ENCODE measurements around the gene SHB.

SHB gene

DNA sequence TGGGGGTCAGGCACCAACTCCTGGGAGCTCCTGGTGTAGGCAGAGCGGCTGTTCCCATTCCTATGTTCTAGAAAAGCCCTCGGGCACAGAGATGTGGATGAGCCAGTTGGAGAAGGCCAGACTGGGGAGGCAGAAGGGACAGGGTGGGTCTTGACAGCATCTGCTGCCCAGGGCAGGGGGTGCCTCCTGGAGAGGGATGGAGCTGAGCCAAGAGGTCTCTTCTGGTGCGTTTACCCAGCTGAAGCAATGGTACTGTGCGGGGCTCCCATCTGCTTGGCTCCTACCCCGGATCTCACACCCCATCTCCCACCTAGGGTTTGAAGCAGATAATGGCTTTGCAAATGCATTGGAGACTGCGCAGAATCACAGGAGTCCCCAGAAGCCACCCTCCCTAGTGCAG is 41.3 kb downstream of the SHB start:
- H3K4me3 Mint-ChIP-seq = no peak overlapping the region
- no peaks in the 10 kb centered on the region for H3K9me3 Mint-ChIP-seq
- H3K4me1 Mint-ChIP-seq = no peaks in the 10 kb centered on the region
- H3K27me3 Mint-ChIP-seq = no peaks in the 10 kb centered on the region
- no peak overlapping the region for H3K27ac Mint-ChIP-seq
- no peaks in the 10 kb centered on the region for H3K36me3 Mint-ChIP-seq

DNA sequence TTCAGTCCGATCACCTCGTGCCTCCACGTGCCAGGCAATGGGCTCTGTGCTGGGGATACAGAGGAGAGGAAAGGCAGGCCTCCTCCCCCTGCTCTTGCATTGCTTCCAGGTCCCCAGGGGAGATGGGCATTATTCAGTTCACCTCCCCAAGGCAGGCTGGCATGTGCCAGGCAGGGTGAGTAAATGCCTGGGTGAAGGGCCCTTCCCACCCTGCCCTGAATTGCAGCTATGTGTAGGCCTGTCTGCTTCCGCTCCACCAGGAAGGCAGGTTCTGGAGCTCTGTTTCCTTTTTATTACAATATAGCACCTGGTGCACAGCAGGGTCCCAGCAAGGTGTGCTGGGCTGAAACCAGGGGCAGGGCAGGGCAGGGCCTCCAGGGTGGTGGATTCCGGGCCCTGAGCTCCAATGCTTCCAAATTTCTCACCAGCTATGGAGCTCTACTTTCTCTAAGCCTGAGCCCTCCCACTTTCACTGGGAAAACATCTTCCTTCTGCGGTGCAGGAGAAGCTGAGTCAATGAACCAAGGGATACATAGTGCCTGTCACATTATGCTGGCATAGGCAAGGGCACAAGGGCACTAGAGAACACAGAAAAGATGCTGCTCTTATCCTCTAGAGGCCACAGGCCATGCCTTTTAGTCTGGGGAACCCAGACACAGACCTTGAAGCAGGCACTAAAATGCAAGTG is 42.0 kb downstream of the SHB start:
- Mint-ChIP-seq H3K4me1 (no peaks in the 10 kb centered on the region), H3K27ac (no peak overlapping the region), H3K27me3 (no peaks in the 10 kb centered on the region), H3K36me3 (no peaks in the 10 kb centered on the region), H3K9me3 (no peaks in the 10 kb centered on the region), H3K4me3 (no peak overlapping the region)

DNA sequence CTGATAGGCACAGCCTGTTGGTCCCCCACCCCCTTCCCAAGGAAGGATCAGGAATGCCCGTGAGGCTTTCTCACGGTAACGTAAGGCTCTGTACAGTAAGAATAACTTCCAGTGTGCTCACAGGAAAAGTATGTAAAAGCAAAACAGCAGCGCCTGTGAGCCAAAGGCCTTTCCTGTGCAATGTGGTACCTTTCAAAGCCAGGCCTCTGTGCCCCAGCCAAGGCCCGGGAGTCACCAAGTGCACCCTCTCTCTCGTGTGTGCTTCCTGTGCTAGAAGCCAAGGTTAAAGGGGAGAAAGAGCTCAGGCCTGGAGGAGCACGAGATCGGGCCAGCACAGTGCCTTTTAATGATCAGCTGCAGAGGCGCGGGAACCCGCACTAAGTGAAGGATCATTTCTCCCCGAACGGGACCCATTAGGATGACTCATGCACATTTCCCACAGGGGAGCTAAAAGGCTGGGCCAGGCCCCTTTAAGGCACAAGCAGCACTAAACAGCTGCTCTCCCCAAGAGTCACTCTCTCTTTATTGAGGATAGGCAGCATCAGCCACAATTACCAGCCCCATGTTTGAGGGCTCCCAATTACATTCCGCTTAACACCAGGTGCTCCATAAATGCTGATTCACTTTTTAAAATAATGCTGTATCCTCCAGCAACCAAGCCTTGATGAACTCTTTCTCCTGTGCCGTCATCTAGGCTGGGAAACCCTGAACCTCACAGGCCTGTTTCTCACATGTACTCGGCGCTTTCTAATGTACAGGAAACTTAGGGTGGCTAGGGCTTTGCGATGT is 42.8 kb downstream of the SHB start:
- no peaks in the 10 kb centered on the region for H3K27me3 Mint-ChIP-seq
- no peak overlapping the region for H3K27ac Mint-ChIP-seq
- H3K4me1 Mint-ChIP-seq = no peaks in the 10 kb centered on the region
- no peaks in the 10 kb centered on the region for H3K36me3 Mint-ChIP-seq
- no peaks in the 10 kb centered on the region for H3K9me3 Mint-ChIP-seq
- no peak overlapping the region for H3K4me3 Mint-ChIP-seq

DNA sequence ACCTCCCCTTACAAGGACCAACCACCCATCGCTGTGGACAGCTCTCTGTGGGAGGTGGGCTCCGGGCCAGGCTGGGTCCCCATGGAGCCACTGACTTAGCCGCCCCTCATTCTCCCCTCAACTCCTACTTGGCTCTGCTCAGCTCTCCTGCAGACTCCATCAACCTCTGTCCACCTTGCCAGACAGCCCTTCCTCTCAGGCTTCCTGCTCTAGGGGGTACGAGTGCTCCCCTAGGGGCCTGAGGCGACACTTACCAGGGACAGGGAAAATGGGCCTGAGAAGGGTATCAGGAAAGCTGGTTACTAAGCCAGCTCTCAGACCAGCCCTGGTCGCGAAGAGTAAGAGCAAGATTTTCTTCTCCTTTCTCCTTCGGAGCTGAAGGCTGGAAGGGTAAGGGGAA is 43.9 kb downstream of the SHB start:
- Mint-ChIP-seq H3K27ac (no peak overlapping the region), H3K27me3 (no peaks in the 10 kb centered on the region), H3K4me3 (no peak overlapping the region), H3K9me3 (no peaks in the 10 kb centered on the region), H3K36me3 (no peaks in the 10 kb centered on the region), H3K4me1 (no peaks in the 10 kb centered on the region)

DNA sequence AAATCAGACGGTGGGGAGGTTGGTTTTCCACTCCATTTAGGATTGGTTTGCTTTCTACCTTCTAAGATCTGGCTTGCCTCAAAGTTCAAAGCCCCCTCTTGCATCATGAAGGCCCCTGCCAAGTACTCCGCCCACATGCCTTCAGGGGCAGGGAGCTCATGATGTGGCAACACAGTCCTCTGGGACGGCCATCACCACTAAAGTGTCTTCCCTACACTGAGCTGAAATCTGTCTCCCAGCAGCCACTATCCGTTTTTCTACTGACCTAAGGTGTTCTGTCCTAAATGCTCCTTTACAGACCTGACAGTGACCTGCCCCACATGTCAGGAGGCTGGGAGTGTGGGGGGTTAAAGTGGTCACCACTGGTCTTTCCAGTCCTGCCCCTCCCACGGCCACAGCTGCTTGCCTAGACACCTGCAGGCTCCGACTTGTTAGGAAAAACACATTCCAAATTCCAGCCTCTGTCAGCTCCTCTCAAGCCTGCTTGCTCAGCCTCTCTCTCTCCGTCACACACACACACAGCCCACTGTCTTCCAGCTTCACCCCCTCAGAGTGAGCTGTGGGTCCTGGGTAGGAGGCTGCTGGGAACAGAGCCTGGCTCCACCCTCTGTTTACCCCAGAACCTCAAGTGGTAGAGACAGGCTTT is 44.9 kb downstream of the SHB start:
- no peak overlapping the region for H3K4me3 Mint-ChIP-seq
- H3K9me3 Mint-ChIP-seq = no peaks in the 10 kb centered on the region
- no peak overlapping the region for H3K27ac Mint-ChIP-seq
- no peaks in the 10 kb centered on the region for H3K36me3 Mint-ChIP-seq
- H3K27me3 Mint-ChIP-seq = no peaks in the 10 kb centered on the region
- H3K4me1 Mint-ChIP-seq = no peaks in the 10 kb centered on the region

DNA sequence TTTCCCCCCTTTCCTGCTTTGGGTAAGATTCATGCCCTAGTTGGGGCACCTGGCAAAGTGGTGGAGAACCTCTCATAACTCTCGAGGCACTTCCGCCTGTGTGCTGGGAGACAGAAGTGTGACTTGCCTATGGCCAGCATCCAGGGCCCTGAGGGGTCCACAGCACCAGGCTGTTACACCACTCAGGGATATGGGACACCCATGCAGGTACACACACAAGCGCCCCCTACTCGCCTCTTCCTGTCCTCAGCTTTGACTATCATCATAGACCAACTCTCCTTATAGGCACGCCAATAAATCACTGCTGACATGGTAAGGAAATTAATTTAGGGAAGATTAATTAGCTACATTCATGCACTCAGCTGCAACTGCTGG is 45.4 kb downstream of the SHB start:
- no peaks in the 10 kb centered on the region for H3K9me3 Mint-ChIP-seq
- H3K27me3 Mint-ChIP-seq = no peaks in the 10 kb centered on the region
- no peak overlapping the region for H3K4me3 Mint-ChIP-seq
- H3K27ac Mint-ChIP-seq = no peak overlapping the region
- H3K36me3 Mint-ChIP-seq = no peaks in the 10 kb centered on the region
- H3K4me1 Mint-ChIP-seq = no peaks in the 10 kb centered on the region

DNA sequence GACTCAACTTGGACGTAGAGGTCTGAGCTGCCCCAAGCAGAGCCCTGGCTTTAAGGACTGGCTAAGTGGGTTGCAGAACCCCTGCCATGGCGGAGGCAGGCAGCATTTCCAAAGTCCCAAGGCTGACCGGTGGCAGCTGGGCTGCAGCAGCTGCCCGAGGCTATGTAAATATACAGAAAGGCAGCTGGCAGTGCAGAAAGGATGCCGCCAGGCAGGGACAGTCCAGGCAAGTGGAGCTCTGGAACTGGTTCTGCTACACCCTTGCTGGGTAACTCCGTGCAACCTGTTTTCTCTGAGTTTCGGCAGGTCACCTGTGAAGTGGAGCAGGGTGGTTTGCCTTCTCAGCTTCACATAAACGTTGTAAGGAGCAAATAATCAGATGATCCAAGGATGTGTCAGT is 46.0 kb downstream of the SHB start:
- H3K9me3 Mint-ChIP-seq = no peaks in the 10 kb centered on the region
- no peak overlapping the region for H3K27ac Mint-ChIP-seq
- no peaks in the 10 kb centered on the region for H3K36me3 Mint-ChIP-seq
- H3K4me3 Mint-ChIP-seq = no peak overlapping the region
- no peaks in the 10 kb centered on the region for H3K4me1 Mint-ChIP-seq
- H3K27me3 Mint-ChIP-seq = no peaks in the 10 kb centered on the region

DNA sequence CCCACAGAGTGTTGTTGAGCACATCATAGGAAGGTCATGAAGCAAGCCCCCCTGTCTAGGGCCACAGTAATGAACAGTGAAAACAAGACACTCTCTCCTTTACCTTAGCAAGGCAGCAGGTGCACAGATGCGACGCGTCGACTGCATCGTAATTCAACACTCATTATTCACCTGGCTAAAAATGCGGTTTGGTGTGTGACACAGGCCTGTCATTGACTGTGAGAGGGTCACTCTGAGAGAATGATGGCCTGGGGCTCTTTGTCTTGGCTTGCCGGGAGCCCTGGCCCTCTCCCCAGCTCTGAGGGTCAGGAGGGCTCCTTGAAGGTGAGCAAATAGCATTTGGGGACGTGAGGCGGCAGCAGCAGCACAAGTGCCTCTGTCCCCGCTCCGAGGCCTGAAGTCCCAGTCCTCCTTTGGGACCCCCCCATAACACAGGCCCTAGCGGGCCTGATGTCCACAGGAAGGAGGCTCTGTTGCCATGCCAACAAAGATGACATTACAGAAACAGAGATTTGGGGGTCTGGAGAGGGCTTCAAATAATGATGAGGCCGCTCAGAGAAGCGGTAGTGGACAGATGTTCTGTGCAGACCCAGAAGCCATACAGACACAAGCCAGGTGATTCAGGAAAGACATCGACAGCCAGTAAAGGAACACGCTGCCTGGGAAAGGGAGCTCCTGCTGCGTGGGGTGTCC is 46.7 kb downstream of the SHB start:
- Mint-ChIP-seq H3K36me3 (no peaks in the 10 kb centered on the region), H3K4me3 (no peak overlapping the region), H3K9me3 (no peaks in the 10 kb centered on the region), H3K4me1 (no peaks in the 10 kb centered on the region), H3K27me3 (no peaks in the 10 kb centered on the region), H3K27ac (no peak overlapping the region)

DNA sequence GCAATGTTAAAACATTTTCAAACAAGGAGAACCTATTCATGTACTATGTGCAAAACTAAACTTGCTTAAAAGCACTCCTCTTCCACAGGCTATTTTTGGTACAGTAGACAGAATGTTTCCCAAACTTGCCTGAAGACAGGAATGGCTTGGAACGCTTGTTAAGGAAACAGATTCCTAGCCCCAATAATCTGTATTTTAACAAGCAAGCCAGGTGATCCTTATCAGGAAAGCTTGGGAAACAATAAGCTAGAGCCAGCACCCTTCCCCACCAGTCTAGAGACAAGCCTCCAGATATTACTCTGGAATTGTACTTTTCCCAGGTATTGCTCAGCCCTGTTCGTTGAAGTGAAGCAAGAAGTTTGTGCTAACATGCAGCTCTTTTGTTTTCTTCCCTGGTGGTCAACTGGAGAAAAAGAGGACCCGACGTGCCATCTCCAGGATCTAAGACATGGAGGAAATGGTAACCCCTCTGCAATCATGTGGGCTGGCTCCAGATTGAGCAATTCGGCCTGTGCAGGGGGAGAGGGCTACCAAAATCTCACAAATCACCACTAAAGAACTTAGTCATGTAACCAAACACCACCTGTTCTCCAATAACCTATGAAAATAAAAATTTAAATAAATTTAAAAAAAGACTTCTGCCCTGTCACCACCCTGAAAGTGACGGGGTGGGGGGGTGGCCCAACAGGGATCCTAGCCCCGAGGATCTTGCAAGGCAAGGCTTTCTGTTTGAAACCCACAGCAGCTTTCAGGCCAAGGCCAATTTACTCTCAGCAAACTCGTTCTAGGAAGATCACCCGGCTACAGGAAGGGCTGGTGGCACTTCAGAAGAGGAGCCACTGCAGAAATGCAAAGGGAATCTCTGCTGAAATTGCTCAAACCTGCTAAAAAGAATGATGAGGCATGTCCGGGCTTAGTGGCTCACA is 48.6 kb downstream of the SHB start:
- Mint-ChIP-seq H3K36me3 (no peaks in the 10 kb centered on the region), H3K4me3 (no peak overlapping the region), H3K27ac (no peak overlapping the region), H3K27me3 (no peaks in the 10 kb centered on the region), H3K4me1 (no peaks in the 10 kb centered on the region), H3K9me3 (no peaks in the 10 kb centered on the region)

DNA sequence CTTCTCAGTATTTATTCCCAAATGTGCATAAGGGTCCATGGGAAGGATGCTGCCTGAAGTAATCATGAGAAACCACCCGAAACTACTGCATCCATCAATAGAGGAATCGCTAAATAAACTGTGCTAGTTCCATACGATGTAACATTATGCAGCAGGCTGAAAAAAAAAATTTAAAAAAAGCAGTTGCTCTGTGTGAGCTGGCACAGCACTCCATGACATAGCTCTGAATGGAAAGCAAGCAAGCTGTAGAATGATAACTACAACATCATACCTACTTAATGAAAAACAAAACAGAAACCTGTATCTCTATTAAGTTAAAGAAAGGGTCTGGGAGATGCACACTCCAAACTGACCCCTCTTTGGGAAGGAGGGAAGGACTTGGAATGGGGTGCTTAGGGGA is 49.3 kb downstream of the SHB start:
- no peak overlapping the region for H3K4me3 Mint-ChIP-seq
- no peaks in the 10 kb centered on the region for H3K9me3 Mint-ChIP-seq
- no peaks in the 10 kb centered on the region for H3K4me1 Mint-ChIP-seq
- H3K36me3 Mint-ChIP-seq = no peaks in the 10 kb centered on the region
- no peak overlapping the region for H3K27ac Mint-ChIP-seq
- no peaks in the 10 kb centered on the region for H3K27me3 Mint-ChIP-seq

DNA sequence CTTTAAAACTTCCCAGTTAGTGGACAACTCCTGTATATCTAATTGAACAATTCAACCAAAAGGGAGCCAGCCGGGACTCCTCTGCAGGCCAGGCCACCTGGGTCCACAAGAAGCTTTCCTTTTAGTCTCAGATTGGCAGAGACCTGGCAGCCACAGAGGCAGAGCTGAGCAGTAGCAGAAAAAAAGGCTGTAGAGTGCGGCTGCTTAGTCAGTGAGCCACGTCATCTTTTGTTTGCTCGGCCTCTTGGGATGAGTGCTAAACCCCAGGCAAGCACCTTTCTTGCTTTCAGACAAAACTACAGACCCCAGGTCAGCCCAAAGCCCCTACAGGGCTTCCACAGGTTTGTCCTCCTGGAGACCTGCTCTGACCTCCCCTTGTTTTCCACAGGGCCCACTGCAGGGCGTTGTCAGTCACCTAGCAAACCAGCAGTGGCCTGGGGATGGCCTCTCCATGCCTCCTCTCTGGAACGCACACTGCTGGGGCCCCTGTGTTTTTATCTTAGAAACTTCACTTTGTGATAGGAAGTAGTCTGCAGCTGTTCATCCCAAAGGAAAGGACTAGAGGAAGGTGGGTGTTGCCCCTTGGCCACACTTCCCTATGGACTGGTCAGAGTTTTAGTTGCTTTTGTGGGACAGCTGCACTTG is 49.9 kb downstream of the SHB start:
- H3K27me3 Mint-ChIP-seq = no peaks in the 10 kb centered on the region
- H3K4me1 Mint-ChIP-seq = no peaks in the 10 kb centered on the region
- H3K27ac Mint-ChIP-seq = no peak overlapping the region
- H3K4me3 Mint-ChIP-seq = no peak overlapping the region
- no peaks in the 10 kb centered on the region for H3K9me3 Mint-ChIP-seq
- no peaks in the 10 kb centered on the region for H3K36me3 Mint-ChIP-seq

DNA sequence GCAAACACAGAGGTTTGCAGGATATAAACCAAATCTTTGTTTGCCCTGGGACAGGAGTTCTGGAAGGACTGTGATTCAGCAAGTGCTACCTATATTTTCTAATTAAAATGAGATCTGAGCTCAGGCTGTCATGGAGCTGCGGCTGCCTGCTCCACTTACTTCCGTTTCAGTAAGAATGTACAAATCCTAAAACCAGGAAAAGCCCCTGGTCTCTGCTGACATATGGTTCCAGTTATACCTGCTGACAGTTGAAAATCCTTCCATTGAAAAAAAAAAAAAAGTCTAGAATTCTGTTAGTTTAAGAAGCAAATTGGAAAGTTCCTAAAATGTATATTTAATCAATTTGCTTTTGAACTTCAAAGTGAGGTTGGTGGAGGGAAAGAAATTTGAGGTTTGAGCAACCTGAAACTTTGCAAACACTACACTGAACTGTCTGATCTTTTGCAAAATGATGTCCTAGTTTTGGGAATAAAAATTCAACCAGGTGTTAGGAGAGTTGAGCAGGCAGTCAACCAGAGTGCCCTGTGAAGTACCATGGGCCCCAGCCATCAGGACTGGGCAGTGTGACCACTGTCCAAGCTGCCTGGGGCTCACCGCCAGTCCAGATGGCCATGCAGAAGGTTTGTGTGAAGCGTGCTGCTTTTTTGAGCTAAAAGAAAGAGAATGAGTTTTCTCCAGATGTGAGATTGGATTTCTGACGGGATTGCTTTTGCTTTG is 50.6 kb downstream of the SHB start:
- Mint-ChIP-seq H3K27me3 (no peaks in the 10 kb centered on the region), H3K4me3 (no peak overlapping the region), H3K36me3 (no peaks in the 10 kb centered on the region), H3K27ac (no peak overlapping the region), H3K9me3 (no peaks in the 10 kb centered on the region), H3K4me1 (no peaks in the 10 kb centered on the region)

DNA sequence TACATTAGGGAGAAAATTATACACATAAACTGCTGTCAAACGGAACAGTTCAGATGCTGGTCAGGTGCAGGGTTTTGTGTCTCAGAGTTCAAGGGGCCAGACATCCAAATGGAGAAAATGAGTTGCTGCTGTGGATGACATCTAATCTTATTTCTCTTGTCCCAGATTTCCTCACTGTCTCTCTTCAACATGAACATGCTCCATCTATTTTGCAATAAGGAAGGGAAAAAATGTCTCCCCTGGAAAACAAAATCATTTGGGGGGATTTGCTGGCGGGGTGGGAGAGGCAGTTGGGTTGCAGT is 51.2 kb downstream of the SHB start:
- no peak overlapping the region for H3K4me3 Mint-ChIP-seq
- H3K27me3 Mint-ChIP-seq = no peaks in the 10 kb centered on the region

DNA sequence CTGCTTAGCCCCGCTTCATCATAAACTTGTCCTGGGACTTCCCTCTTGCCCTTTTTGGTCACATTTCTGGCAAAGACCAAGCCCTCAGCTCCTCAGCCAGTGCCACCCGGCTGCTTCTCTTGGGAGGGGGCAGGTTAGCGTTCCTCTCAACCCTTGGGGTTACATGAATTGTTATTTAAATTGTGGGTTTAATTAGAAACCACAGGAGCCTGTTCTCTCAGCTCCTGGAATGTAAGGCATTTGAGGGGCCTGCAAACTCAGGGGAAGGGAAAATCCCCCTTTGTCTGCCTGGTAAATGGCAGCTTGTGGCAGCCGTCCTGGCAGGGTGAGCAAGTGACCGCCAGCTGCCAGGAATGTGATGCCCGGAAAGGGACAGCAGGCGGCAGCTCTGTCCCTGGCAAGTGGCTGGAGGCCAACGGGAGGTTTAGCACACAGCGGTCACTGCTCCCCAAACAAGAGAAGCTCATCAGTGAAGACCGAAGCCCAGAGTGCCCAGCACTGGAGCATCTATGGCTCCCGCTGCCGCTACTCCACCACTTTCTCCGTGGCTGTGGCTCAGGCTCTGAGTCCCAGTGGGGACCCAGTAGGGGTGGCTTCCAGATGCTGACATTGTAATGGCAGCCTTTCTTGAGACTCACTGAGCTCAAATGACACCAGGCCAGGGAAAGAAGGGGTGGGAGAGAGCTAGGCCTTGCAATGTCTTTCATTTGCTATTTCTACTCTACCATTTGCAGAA is 51.7 kb downstream of the SHB start:
- no peaks in the 10 kb centered on the region for H3K36me3 Mint-ChIP-seq
- H3K9me3 Mint-ChIP-seq = no peaks in the 10 kb centered on the region
- H3K27me3 Mint-ChIP-seq = no peaks in the 10 kb centered on the region
- H3K4me1 Mint-ChIP-seq = no peaks in the 10 kb centered on the region
- no peak overlapping the region for H3K4me3 Mint-ChIP-seq
- no peak overlapping the region for H3K27ac Mint-ChIP-seq

More for the DNA sequence above, 51.2 kb downstream of the SHB start:
- Mint-ChIP-seq H3K9me3 (no peaks in the 10 kb centered on the region), H3K36me3 (no peaks in the 10 kb centered on the region), H3K27ac (no peak overlapping the region), H3K4me1 (no peaks in the 10 kb centered on the region)
